ENCODE results near the gene MPZ.

MPZ gene

GRCh38 chr1:161311595-161312181 lies 1.9 kb upstream of the MPZ start:
- Histone ChIP-seq H3K9me3 (ENCODE audit: control insufficient read depth, insufficient read depth, low read length) (no peaks in the 10 kb centered on the region), H3K4me1 (ENCODE audit: insufficient read depth, low read length) (peaks cover 12% of the 10 kb centered on the region), H3K9ac (ENCODE audit: low read depth, low read length) (no peak overlapping the region), H3K36me3 (ENCODE audit: insufficient read depth, low read length) (no peaks in the 10 kb centered on the region)

- Histone ChIP-seq H3K9me3 (ENCODE audit: control insufficient read depth, insufficient read depth, low read length) (no peaks in the 10 kb centered on the region), H3K9ac (ENCODE audit: low read depth, low read length) (no peak overlapping the region), H3K4me1 (ENCODE audit: insufficient read depth, low read length) (peaks cover 20% of the 10 kb centered on the region), H3K36me3 (ENCODE audit: insufficient read depth, low read length) (no peaks in the 10 kb centered on the region)
These were observed 1.7 kb downstream of the MPZ start for GRCh38 chr1:161307892-161308638.

GRCh38 chr1:161307230-161307768 lies 2.5 kb downstream of the MPZ start:
- Histone ChIP-seq H3K9ac (ENCODE audit: low read depth, low read length) (no peak overlapping the region), H3K4me1 (ENCODE audit: insufficient read depth, low read length) (peaks cover 20% of the 10 kb centered on the region), H3K36me3 (ENCODE audit: insufficient read depth, low read length) (no peaks in the 10 kb centered on the region), H3K9me3 (ENCODE audit: control insufficient read depth, insufficient read depth, low read length) (no peaks in the 10 kb centered on the region)

- peaks cover 20% of the 10 kb centered on the region for H3K4me1 ChIP-seq (ENCODE audit: insufficient read depth, low read length)
- peak overlapping the region; percentile 83; the same call in 1 of the 2 replicates for H3K9ac ChIP-seq (ENCODE audit: low read depth, low read length)
- H3K36me3 ChIP-seq (ENCODE audit: insufficient read depth, low read length) = no peaks in the 10 kb centered on the region
- H3K9me3 ChIP-seq (ENCODE audit: control insufficient read depth, insufficient read depth, low read length) = no peaks in the 10 kb centered on the region
These were observed 3.8 kb downstream of the MPZ start for GRCh38 chr1:161305867-161306519.

- H3K4me1 ChIP-seq (ENCODE audit: insufficient read depth, low read length) = peaks cover 23% of the 10 kb centered on the region
- no peaks in the 10 kb centered on the region for H3K36me3 ChIP-seq (ENCODE audit: insufficient read depth, low read length)
- peak overlapping the region; percentile 83; the same call in 1 of the 2 replicates for H3K9ac ChIP-seq (ENCODE audit: low read depth, low read length)
- no peaks in the 10 kb centered on the region for H3K9me3 ChIP-seq (ENCODE audit: control insufficient read depth, insufficient read depth, low read length)
These were observed 4.6 kb downstream of the MPZ start for GRCh38 chr1:161304927-161305866.

GRCh38 chr1:161300478-161300877 lies 9.3 kb downstream of the MPZ start:
- H3K9ac ChIP-seq (ENCODE audit: low read depth, low read length) = no peak overlapping the region
- peaks cover 15% of the 10 kb centered on the region for H3K4me1 ChIP-seq (ENCODE audit: insufficient read depth, low read length)
- no peaks in the 10 kb centered on the region for H3K36me3 ChIP-seq (ENCODE audit: insufficient read depth, low read length)
- H3K9me3 ChIP-seq (ENCODE audit: control insufficient read depth, insufficient read depth, low read length) = no peaks in the 10 kb centered on the region

- Histone ChIP-seq H3K36me3 (ENCODE audit: insufficient read depth, low read length) (no peaks in the 10 kb centered on the region), H3K9ac (ENCODE audit: low read depth, low read length) (no peak overlapping the region), H3K9me3 (ENCODE audit: control insufficient read depth, insufficient read depth, low read length) (no peaks in the 10 kb centered on the region), H3K4me1 (ENCODE audit: insufficient read depth, low read length) (peaks cover 8% of the 10 kb centered on the region; the same call in 1 of the 2 replicates)
These were observed 10.4 kb downstream of the MPZ start for GRCh38 chr1:161299347-161299746.

- Histone ChIP-seq H3K9me3 (ENCODE audit: control insufficient read depth, insufficient read depth, low read length) (no peaks in the 10 kb centered on the region), H3K4me1 (ENCODE audit: insufficient read depth, low read length) (peaks cover 3% of the 10 kb centered on the region; the same call in 1 of the 2 replicates), H3K9ac (ENCODE audit: low read depth, low read length) (no peak overlapping the region), H3K36me3 (ENCODE audit: insufficient read depth, low read length) (no peaks in the 10 kb centered on the region)
These were observed 11.7 kb downstream of the MPZ start for GRCh38 chr1:161298116-161298515.

- Histone ChIP-seq H3K36me3 (ENCODE audit: insufficient read depth, low read length) (no peaks in the 10 kb centered on the region), H3K9ac (ENCODE audit: low read depth, low read length) (no peak overlapping the region), H3K4me1 (ENCODE audit: insufficient read depth, low read length) (peaks cover 3% of the 10 kb centered on the region; the same call in 1 of the 2 replicates), H3K9me3 (ENCODE audit: control insufficient read depth, insufficient read depth, low read length) (no peaks in the 10 kb centered on the region)
These were observed 12.4 kb downstream of the MPZ start for GRCh38 chr1:161297415-161297814.

- no peaks in the 10 kb centered on the region for H3K9me3 ChIP-seq (ENCODE audit: control insufficient read depth, insufficient read depth, low read length)
- 0 out of 2 replicates have a peak, but pooled peaks cover 4% of the 10 kb centered on the region for H3K4me1 ChIP-seq (ENCODE audit: insufficient read depth, low read length)
- H3K36me3 ChIP-seq (ENCODE audit: insufficient read depth, low read length) = no peaks in the 10 kb centered on the region
- no peak overlapping the region for H3K9ac ChIP-seq (ENCODE audit: low read depth, low read length)
These were observed 19.0 kb downstream of the MPZ start for GRCh38 chr1:161290779-161291178.

- H3K9me3 ChIP-seq (ENCODE audit: control insufficient read depth, insufficient read depth, low read length) = no peaks in the 10 kb centered on the region
- no peaks in the 10 kb centered on the region for H3K36me3 ChIP-seq (ENCODE audit: insufficient read depth, low read length)
- H3K9ac ChIP-seq (ENCODE audit: low read depth, low read length) = no peak overlapping the region
- H3K4me1 ChIP-seq (ENCODE audit: insufficient read depth, low read length) = peaks cover 8% of the 10 kb centered on the region
These were observed 22.2 kb downstream of the MPZ start for GRCh38 chr1:161287482-161288054.

- Histone ChIP-seq H3K9me3 (ENCODE audit: control insufficient read depth, insufficient read depth, low read length) (no peaks in the 10 kb centered on the region), H3K9ac (ENCODE audit: low read depth, low read length) (no peak overlapping the region), H3K4me1 (ENCODE audit: insufficient read depth, low read length) (peaks cover 4% of the 10 kb centered on the region), H3K36me3 (ENCODE audit: insufficient read depth, low read length) (no peaks in the 10 kb centered on the region)
These were observed 24.2 kb downstream of the MPZ start for GRCh38 chr1:161285521-161285920.

GRCh38 chr1:161285113-161285512 lies 24.7 kb downstream of the MPZ start:
- no peaks in the 10 kb centered on the region for H3K36me3 ChIP-seq (ENCODE audit: insufficient read depth, low read length)
- H3K9me3 ChIP-seq (ENCODE audit: control insufficient read depth, insufficient read depth, low read length) = no peaks in the 10 kb centered on the region
- no peak overlapping the region for H3K9ac ChIP-seq (ENCODE audit: low read depth, low read length)

More at GRCh38 chr1:161285113-161285512, 24.7 kb downstream of the MPZ start:
- peaks cover 4% of the 10 kb centered on the region for H3K4me1 ChIP-seq (ENCODE audit: insufficient read depth, low read length)

Data from ES-I3 (cell line).